Activated CD8-positive, alpha-beta T cell treated with anti-CD3 and anti-CD28 coated beads, Interleukin-2, amount 10 ng/mL, durations not matched to agents 7 days and 5 days (primary cell): Measurements from ENCODE around the gene GNPTAB. TPM values are rescaled to one million over a fixed set of nuclear protein-coding genes. Genes with fewer than 3 reads are reported as not detected.
A peak's percentile ranks its signal among the peaks of the same experiment; 100 is the strongest.

Experiments used
- ATAC-seq: fragments of 150-1000 bp; cut with Tn5 transposase; one replicate; pipeline ENCODE4 v1.10.0; 2021; ENCODE audit warnings: moderate library complexity
- CTCF ChIA-PET: fragments of 350-600 bp; sonication (Branson Sonifier 250); formaldehyde crosslinking; loops from one replicate; lab custom pipeline; 2021; ENCODE audit warnings: antibody characterized with exemption; lab: Charles Lee
- POLR2A ChIA-PET: fragments of 350-600 bp; sonication (Branson Sonifier 250); formaldehyde crosslinking; loops from one replicate; lab custom pipeline; 2021; ENCODE audit warnings: antibody characterized with exemption; lab: Charles Lee
- DNase-seq: peaks from one replicate; pipeline ENCODE4 v3.0.0-alpha.2; 2020
- H3K27ac Mint-ChIP-seq: one replicate; pipeline ENCODE4 v1.8.0; 2021; ENCODE audit warnings: mild to moderate bottlenecking, mixed read lengths
- H3K27me3 Mint-ChIP-seq: one replicate; pipeline ENCODE4 v1.8.0; 2021; ENCODE audit warnings: low read depth, mixed read lengths
- H3K36me3 Mint-ChIP-seq: one replicate; pipeline ENCODE4 v1.8.0; 2021; ENCODE audit warnings: low read depth, mixed read lengths
- H3K4me1 Mint-ChIP-seq: one replicate; pipeline ENCODE4 v1.8.0; 2021; ENCODE audit warnings: low read depth, mixed read lengths
- H3K4me3 Mint-ChIP-seq: one replicate; pipeline ENCODE4 v1.8.0; 2021; ENCODE audit warnings: mild to moderate bottlenecking, mixed read lengths
- H3K9me3 Mint-ChIP-seq: one replicate; pipeline ENCODE4 v1.8.0; 2022; ENCODE audit warnings: mixed read lengths; ENCODE audit not compliant: insufficient read depth
- total RNA-seq, 2 experiments: library from RNA; stranded (reverse); gene quantifications; one replicate each; pipeline ENCODE4 v1.2.3, GENCODE V29; 2021

GNPTAB gene
- total RNA-seq, 2 experiments from 2014 or later, result 104 to 109 TPM

DNA sequence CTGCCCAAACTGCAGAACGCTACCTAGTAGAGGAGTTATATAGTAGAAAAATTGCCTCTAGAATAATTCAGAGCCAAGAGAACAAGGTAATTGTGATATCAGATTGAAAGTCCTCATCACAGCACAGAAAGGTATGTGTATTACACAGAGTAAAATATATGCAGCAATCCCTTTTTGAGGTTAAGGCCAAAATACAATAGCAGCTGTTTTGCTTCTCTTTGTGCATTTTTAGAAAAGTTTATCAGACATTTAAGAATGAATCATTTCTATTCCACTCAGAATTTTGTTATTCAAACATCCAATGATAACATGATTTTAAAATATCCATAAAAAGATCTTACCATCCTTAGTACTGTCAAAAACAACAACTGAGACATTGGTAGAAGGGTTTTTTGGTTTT is 45.1 kb downstream of the GNPTAB start:
- POLR2A ChIA-PET, result interaction anchor here (1.1 to 1.4 kb wide), 2 partner anchors 38 to 39 kb away, joined by 3 read pairs; no protein-coding TSS in a partner anchor
- Mint-ChIP-seq H3K4me1 (peaks cover 44% of the 10 kb centered on the region), H3K36me3 (peaks cover 77% of the 10 kb centered on the region), H3K27ac (no peak overlapping the region), H3K27me3 (no peaks in the 10 kb centered on the region), H3K9me3 (no peaks in the 10 kb centered on the region), H3K4me3 (no peak overlapping the region)
- CTCF ChIA-PET, result interaction anchor here (1.2 to 4.8 kb wide), 3 partner anchors 13 to 54 kb away, joined by 4 to 23 read pairs (median 17); no protein-coding TSS in a partner anchor
- no peak for ATAC-seq
- no peak for DNase-seq

DNA sequence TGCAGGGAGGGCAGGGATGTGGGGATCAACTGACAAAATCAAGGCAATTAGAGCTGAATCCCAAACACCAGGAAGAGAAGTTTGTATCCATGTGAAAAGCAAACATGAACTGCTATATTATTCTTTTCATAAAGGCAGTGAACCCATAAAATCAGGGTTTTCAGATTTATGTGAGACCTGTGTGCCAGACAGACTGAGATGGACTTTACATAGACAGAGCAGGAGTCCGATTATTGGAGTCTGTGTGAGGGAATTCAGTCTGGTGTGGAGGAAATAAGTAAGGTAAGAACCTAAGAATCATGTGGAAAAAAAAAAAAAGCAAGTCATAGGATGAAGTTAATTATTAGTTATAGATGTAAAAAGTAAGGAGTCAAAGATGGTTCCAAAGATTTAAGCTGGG is 46.4 kb downstream of the GNPTAB start:
- POLR2A ChIA-PET, result interaction anchor here (1.1 to 1.4 kb wide), 3 partner anchors 39 to 46 kb away, joined by 3 to 6 read pairs (median 3); partner anchors contain the start of gene GNPTAB
- H3K9me3 Mint-ChIP-seq, result no peaks in the 10 kb centered on the region
- H3K4me1 Mint-ChIP-seq, result peaks cover 41% of the 10 kb centered on the region
- no peak for ATAC-seq
- CTCF ChIA-PET, result interaction anchor here (0.9 to 4.8 kb wide), 8 partner anchors 9 to 55 kb away, joined by 3 to 23 read pairs (median 8); partner anchors contain the start of gene GNPTAB
- DNase-seq, result no peak
- H3K27me3 Mint-ChIP-seq, result no peaks in the 10 kb centered on the region
- peak overlapping the region; percentile 71 for H3K27ac Mint-ChIP-seq
- peaks cover 79% of the 10 kb centered on the region for H3K36me3 Mint-ChIP-seq
- no peak overlapping the region for H3K4me3 Mint-ChIP-seq

DNA sequence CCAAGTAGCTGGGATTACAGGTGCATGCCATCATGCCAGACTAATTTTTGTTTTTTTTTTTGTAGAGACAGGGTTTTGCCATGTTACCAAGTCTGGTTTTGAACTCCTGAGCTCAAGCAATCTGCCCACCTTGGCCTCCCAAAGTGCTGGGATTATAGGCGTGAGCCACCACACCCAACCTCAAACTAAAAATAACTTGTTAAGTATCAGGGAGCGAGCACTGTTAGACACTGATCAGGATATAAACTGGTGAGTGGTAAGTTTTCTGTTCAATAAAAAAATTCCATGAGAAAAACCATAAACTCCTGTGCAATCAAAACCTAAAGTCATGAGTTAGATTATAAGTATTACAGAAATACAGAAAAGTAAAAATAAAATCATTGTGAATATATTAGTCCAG is 46.9 kb downstream of the GNPTAB start:
- Mint-ChIP-seq H3K27ac (peak overlapping the region; percentile 57), H3K36me3 (peaks cover 78% of the 10 kb centered on the region)

GRCh38 chr12:101783150-101783549 is 47.6 kb downstream of the GNPTAB start:
- POLR2A ChIA-PET, result interaction anchor here (1.3 kb wide), 1 partner anchor 47 kb away, joined by 6 read pairs; the partner anchor contains the start of gene GNPTAB

More for the DNA sequence above, 46.9 kb downstream of the GNPTAB start:
- ChIA-PET POLR2A (interaction anchor here (1.3 kb wide), 1 partner anchor 47 kb away, joined by 6 read pairs; the partner anchor contains the start of gene GNPTAB), CTCF (interaction anchor here (1.1 to 4.8 kb wide), 7 partner anchors 9 to 56 kb away, joined by 3 to 23 read pairs (median 11); partner anchors contain the start of gene GNPTAB)
- no peaks in the 10 kb centered on the region for H3K27me3 Mint-ChIP-seq
- ATAC-seq, result no peak
- peaks cover 44% of the 10 kb centered on the region for H3K4me1 Mint-ChIP-seq
- no peak overlapping the region for H3K4me3 Mint-ChIP-seq
- DNase-seq, result no peak
- H3K9me3 Mint-ChIP-seq, result no peaks in the 10 kb centered on the region

GRCh38 chr12:101782273-101782731 is 48.5 kb downstream of the GNPTAB start:
- peaks cover 73% of the 10 kb centered on the region for H3K36me3 Mint-ChIP-seq
- peaks cover 47% of the 10 kb centered on the region for H3K4me1 Mint-ChIP-seq
- no peak for DNase-seq

More at GRCh38 chr12:101783150-101783549, 47.6 kb downstream of the GNPTAB start:
- no peak for ATAC-seq
- Mint-ChIP-seq H3K27ac (peak overlapping the region; percentile 64), H3K4me3 (no peak overlapping the region), H3K36me3 (peaks cover 76% of the 10 kb centered on the region), H3K27me3 (no peaks in the 10 kb centered on the region), H3K4me1 (peaks cover 46% of the 10 kb centered on the region), H3K9me3 (no peaks in the 10 kb centered on the region)
- no peak for DNase-seq
- CTCF ChIA-PET, result interaction anchor here (1.2 to 4.8 kb wide), 5 partner anchors 10 to 57 kb away, joined by 3 to 23 read pairs (median 14); partner anchors contain the start of gene GNPTAB

GRCh38 chr12:101781834-101782233 is 48.9 kb downstream of the GNPTAB start:
- Mint-ChIP-seq H3K27ac (peak overlapping the region; percentile 67), H3K4me3 (no peak overlapping the region), H3K36me3 (peaks cover 73% of the 10 kb centered on the region), H3K27me3 (no peaks in the 10 kb centered on the region), H3K9me3 (no peaks in the 10 kb centered on the region), H3K4me1 (peaks cover 47% of the 10 kb centered on the region)
- POLR2A ChIA-PET, result no interaction called here
- no peak for ATAC-seq
- CTCF ChIA-PET, result interaction anchor here (1.6 to 7.6 kb wide), 5 partner anchors 12 to 58 kb away, joined by 3 to 166 read pairs (median 28); partner anchors contain the start of gene GNPTAB
- no peak for DNase-seq

More at GRCh38 chr12:101782273-101782731, 48.5 kb downstream of the GNPTAB start:
- Mint-ChIP-seq H3K4me3 (no peak overlapping the region), H3K27ac (peak overlapping the region; percentile 64), H3K9me3 (no peaks in the 10 kb centered on the region), H3K27me3 (no peaks in the 10 kb centered on the region)
- ChIA-PET POLR2A (no interaction called here), CTCF (interaction anchor here (1.6 to 7.6 kb wide), 5 partner anchors 11 to 57 kb away, joined by 3 to 166 read pairs (median 14); partner anchors contain the start of gene GNPTAB)
- no peak for ATAC-seq

DNA sequence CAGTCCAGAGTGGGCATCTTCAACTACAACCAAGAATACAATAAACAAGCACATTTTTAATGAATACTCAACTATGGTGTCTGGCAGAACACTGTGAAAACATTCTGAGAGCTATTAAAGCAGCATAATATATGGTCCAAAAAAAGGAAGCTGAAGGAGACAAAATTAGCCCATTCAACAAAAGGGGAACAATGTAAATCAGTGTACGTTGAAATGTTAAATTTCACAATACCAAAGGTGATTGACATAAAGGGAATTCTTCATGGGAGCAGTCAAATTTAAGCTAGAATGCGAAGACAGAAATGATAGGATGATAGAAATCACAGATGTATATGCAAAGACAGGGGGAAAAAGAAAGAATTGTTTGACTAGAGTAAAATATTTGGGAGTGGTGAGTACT is 50.2 kb downstream of the GNPTAB start:
- POLR2A ChIA-PET, result interaction anchor here (1.4 to 2.0 kb wide), 2 partner anchors 46 to 50 kb away, joined by 3 to 12 read pairs; partner anchors contain the start of gene GNPTAB
- Mint-ChIP-seq H3K27me3 (no peaks in the 10 kb centered on the region), H3K27ac (no peak overlapping the region), H3K36me3 (peaks cover 75% of the 10 kb centered on the region), H3K4me3 (no peak overlapping the region), H3K9me3 (no peaks in the 10 kb centered on the region), H3K4me1 (peaks cover 54% of the 10 kb centered on the region)
- CTCF ChIA-PET, result interaction anchor here (1.3 to 7.6 kb wide), 8 partner anchors 10 to 389 kb away, joined by 4 to 166 read pairs (median 8); partner anchors contain the start of gene GNPTAB
- ATAC-seq (no peak), DNase-seq (no peak)

DNA sequence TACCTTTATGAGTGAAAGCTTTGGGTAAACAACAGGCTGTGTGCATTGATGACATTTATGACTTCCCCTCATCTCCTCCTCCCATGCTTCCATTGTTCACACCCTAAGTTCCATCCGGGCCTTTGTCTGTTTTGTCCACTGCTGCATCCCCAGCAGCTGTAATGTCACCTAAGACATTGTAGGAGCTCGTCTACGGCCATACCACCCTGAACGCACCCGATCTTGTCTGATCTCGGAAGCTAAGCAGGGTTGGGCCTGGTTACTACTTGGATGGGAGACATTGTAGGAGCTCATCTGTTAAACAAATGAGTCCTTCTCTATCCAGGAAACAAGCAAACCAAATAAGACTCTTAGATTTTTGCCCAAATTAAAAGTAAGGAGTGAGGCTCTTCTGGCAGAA is 51.1 kb downstream of the GNPTAB start:
- ChIA-PET POLR2A (interaction anchor here (1.4 to 2.0 kb wide), 2 partner anchors 47 to 51 kb away, joined by 3 to 12 read pairs; partner anchors contain the start of gene GNPTAB), CTCF (interaction anchor here (0.7 to 7.6 kb wide), 11 partner anchors 8 to 390 kb away, joined by 3 to 166 read pairs (median 4); partner anchors contain the start of gene GNPTAB)
- H3K9me3 Mint-ChIP-seq, result no peaks in the 10 kb centered on the region
- H3K27ac Mint-ChIP-seq, result no peak overlapping the region
- H3K27me3 Mint-ChIP-seq, result no peaks in the 10 kb centered on the region
- ATAC-seq (no peak), DNase-seq (no peak)
- no peak overlapping the region for H3K4me3 Mint-ChIP-seq
- H3K4me1 Mint-ChIP-seq, result peaks cover 58% of the 10 kb centered on the region
- peaks cover 66% of the 10 kb centered on the region for H3K36me3 Mint-ChIP-seq

- peak overlapping the region; percentile 41 for H3K27ac Mint-ChIP-seq
- no peak overlapping the region for H3K4me3 Mint-ChIP-seq
- no peaks in the 10 kb centered on the region for H3K9me3 Mint-ChIP-seq
- H3K4me1 Mint-ChIP-seq, result peaks cover 55% of the 10 kb centered on the region
- no peaks in the 10 kb centered on the region for H3K27me3 Mint-ChIP-seq
- no peak for DNase-seq
- POLR2A ChIA-PET, result interaction anchor here (1.4 to 2.0 kb wide), 2 partner anchors 48 to 51 kb away, joined by 3 to 12 read pairs; partner anchors contain the start of gene GNPTAB
- ATAC-seq, result no peak
- CTCF ChIA-PET, result interaction anchor here (0.7 to 7.6 kb wide), 11 partner anchors 9 to 391 kb away, joined by 3 to 166 read pairs (median 4); partner anchors contain the start of gene GNPTAB
- H3K36me3 Mint-ChIP-seq, result peaks cover 62% of the 10 kb centered on the region
Observed at GRCh38 chr12:101779200-101779599, 51.6 kb downstream of the GNPTAB start.

DNA sequence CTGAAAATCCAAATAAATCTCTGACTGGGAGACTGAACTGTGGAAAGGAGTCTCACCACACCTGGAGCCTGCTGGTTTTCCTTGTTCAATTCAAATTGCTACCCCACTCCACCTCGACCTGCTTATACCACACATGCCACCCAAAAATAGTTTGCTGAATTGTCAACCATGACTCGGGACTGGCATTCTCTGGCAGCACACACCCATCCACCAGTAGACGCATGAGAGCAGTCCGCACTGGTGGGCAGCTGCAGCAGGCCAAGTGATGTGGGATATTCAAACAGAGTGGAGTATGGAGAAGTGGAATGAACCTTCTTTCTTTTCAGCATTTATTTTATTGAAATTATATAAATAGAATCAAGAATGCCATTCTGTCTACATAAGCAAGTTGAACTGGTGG is 52.8 kb downstream of the GNPTAB start:
- Mint-ChIP-seq H3K9me3 (no peaks in the 10 kb centered on the region), H3K27ac (peak overlapping the region; percentile 22), H3K4me1 (peaks cover 54% of the 10 kb centered on the region), H3K4me3 (no peak overlapping the region), H3K27me3 (no peaks in the 10 kb centered on the region), H3K36me3 (peaks cover 62% of the 10 kb centered on the region)
- ATAC-seq, result no peak
- ChIA-PET POLR2A (interaction anchor here (2.6 kb wide), 1 partner anchor 53 kb away, joined by 5 read pairs; the partner anchor contains the start of gene GNPTAB), CTCF (interaction anchor here (3.1 to 7.6 kb wide), 4 partner anchors 16 to 62 kb away, joined by 28 to 166 read pairs (median 36); partner anchors contain the start of gene GNPTAB)
- DNase-seq, result no peak

GRCh38 chr12:101777485-101777884 is 53.3 kb downstream of the GNPTAB start:
- peaks cover 58% of the 10 kb centered on the region for H3K36me3 Mint-ChIP-seq
- peaks cover 51% of the 10 kb centered on the region for H3K4me1 Mint-ChIP-seq
- no peaks in the 10 kb centered on the region for H3K27me3 Mint-ChIP-seq
- DNase-seq (no peak), ATAC-seq (no peak)
- H3K4me3 Mint-ChIP-seq, result no peak overlapping the region
- POLR2A ChIA-PET, result interaction anchor here (2.6 kb wide), 1 partner anchor 53 kb away, joined by 5 read pairs; the partner anchor contains the start of gene GNPTAB
- no peaks in the 10 kb centered on the region for H3K9me3 Mint-ChIP-seq
- CTCF ChIA-PET, result interaction anchor here (0.7 to 7.6 kb wide), 6 partner anchors 13 to 137 kb away, joined by 3 to 166 read pairs (median 4); partner anchors contain the start of gene GNPTAB
- peak overlapping the region; percentile 51 for H3K27ac Mint-ChIP-seq
